ENCODE data around the gene CXCL5.

GRCh38 chr4:73970945-73971344, 27.5 kb downstream of the CXCL5 start:
- TF ChIP-seq CTCF (IDR thresholded peaks at IDR 0.05) (no peak), TCF7L2 (IDR thresholded peaks at IDR 0.05; ENCODE audit: low read depth, low read length) (no peak), POLR2AphosphoS5 (IDR thresholded peaks at IDR 0.05; ENCODE audit: low read depth, low read length) (no peak), SIN3A (IDR thresholded peaks at IDR 0.05; ENCODE audit: borderline replicate concordance, insufficient read depth, low read depth, low read length) (no peak), REST (IDR thresholded peaks at IDR 0.05; ENCODE audit: insufficient read depth in 1 of 2, low read depth in 2 of 2, low read length in 1 of 2) (no peak)

Data from Panc1 (cell line).